NCI-H2107 treated with DMSO at 0.1 percent for 48 hours (cell line): ENCODE results near the gene OR2D3.
"Not testable (repeated sequence)": the region's sequence is repeated elsewhere in the genome, so short reads cannot be mapped to it uniquely, and the experiment has no call there.

Experiments used
- DNase-seq: peaks from one replicate; lab custom pipeline; 2025; ENCODE audit not compliant: unreplicated experiment; lab: John Stamatoyannopoulos, UW

OR2D3 gene

DNA sequence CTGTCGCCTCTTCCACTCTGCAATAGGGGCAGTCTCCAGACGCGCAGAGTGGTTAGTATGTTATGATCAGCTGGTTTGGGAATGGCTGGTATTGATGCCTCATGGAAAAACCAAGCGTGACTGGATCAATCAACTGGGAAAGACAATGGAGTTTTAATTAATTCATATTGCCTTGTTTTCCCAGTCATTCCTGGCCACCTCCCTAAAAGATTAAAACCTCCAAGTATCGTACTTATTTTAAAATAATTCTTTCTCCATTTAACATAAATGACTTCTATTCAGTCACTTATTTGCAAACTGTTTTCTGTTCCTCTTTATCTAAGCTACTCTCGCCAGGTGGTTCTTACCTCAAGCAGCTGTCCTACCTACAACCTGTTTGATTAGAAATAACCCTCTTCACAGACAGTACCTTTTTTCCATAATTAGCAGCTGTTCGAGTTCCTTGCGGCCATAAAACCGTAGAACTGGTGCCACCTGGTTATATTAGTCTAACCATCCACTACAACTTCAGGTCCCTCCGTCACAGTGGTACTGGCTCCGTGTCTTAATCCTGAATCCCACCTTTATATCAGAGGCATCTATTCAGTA lies 6.3 kb downstream of the OR2D3 start:
- peak; percentile 63 for DNase-seq

DNA sequence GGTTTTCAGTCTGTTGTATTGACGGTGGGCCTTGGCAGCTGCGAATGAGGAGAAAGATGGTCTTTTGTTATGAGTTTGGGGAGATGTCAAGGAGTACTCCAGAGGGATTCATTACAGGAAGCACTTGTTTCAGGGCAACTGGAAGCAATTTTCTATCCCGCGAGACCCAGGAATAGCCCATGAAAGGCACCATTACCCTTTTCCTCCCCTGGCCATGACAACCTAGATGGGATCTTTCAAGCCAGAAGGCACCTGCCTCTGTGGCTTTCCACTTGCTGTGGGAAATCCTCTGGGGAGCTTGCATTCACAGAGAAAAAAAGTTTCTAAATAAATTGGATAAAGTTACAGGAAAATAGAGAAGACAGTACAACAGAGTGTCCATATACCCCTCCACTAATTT lies 8.1 kb downstream of the OR2D3 start:
- DNase-seq, result peak; percentile 51

DNA sequence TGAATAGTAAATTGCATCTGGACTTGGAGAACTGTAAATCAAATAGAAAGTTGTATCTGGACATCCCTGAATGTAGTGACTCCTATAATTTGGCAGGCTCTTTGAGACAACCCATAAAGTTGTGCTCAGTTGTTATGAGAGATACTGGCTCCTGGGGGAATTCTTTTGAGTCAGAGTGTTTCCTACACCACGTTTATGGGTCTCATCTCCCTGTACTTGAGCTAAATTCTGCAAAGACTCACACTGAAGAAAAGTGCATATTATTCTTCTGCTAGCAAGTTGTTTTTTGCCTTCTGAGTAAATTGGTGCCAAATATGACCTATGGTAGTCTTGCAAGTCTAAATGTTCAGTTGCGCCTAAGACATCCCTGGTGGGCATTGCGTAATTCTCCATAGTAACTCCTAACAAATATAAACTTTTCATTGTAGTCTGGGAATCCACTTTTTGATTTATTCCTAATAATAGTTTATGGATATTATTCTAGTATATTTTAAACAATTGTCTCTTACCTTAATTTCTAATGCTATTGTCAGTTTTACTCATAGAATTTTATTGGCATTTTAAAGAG lies 10.4 kb downstream of the OR2D3 start:
- no peak for DNase-seq

DNA sequence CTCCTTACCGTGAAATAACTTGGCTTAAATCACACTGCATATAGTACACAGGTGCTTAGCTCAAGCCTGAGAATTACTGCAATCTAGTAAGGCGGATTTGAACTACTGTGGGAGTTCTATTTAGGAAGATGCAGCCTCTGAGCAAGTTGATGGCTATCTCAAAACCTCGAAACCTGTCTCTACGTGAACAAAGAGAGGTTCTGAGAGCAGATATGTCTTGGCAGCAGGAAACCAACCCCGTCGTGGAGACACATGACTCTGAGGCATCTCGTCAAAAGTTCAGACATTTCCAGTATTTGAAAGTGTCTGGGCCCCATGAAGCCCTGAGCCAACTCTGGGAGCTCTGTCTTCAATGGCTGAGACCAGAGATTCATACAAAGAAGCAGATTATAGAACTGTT lies 11.3 kb downstream of the OR2D3 start:
- DNase-seq, result no peak

DNA sequence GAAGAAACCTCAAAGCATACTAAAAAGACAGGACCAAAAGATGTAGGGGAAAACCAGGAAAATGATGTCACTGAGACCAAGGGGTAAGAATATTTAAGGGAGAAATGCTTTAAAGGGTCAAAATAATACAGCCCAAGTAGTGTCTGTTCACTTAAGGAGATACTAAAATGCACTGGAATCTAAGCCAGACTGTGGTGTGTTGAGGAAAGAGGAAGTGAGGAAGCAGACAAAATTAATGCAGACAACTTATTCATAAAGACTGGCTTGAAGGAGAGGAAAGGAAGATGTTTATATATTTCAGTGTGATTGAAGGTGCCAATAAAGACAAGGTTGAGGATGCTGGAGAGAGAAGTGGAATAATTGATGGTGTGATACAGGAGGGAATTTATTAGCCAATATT lies 21.2 kb downstream of the OR2D3 start:
- no peak for DNase-seq

DNA sequence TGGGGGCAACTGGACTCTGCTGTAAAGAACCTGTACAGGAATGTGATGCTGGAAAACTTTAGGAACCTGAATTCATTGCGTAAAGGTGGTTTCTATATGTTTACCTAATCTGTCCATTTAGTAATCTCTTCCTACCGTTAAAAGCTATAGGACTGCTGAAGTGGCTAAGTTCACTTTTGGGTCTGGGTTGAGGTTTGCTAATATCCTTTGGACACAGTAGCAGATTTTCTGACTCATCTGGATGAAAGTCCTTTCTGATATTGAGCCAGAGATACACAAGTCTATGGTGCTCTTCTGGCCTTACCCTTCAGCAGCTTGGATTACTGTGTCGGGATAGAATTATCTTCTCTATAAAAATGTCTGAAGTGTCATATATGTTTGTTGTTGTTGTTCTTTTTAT lies 22.3 kb downstream of the OR2D3 start:
- DNase-seq, result no peak

DNA sequence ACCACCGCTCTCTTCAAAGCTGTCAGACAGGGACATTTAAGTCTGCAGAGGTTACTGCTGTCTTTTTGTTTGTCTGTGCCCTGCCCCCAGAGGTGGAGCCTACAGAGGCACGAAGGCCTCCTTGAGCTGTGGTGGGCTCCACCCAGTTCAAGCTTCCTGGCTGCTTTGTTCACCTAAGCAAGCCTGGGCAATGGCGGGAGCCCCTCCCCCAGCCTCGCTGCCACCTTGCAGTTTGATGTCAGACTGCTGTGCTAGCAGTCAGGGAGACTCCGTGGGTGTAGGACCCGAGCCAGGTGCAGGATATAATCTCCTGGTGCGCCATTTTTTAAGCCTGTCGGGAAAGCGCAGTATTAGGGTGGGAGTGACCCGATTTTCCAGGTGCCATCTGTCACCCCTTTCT lies 33.4 kb downstream of the OR2D3 start:
- not testable (repeated sequence) for DNase-seq

DNA sequence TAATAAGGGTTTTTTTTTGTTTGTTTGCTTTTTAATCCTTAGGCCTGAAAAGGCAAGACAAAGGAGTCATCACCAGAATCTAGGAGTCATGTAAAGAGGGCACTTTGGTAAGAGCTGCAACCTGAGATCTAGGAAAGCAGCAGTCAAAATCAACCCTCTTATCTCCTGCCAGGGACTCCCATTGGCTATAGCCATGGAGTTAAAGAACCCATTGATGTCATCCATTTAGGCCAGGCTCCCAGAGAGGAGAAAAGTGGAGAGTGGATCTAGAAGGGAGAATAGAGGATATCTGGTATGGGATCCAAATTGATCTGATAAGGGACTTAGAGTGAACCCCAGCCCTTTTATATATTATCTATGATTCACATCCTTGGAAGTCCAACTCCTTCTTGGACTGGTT lies 41.3 kb downstream of the OR2D3 start:
- DNase-seq, result peak; percentile 15

DNA sequence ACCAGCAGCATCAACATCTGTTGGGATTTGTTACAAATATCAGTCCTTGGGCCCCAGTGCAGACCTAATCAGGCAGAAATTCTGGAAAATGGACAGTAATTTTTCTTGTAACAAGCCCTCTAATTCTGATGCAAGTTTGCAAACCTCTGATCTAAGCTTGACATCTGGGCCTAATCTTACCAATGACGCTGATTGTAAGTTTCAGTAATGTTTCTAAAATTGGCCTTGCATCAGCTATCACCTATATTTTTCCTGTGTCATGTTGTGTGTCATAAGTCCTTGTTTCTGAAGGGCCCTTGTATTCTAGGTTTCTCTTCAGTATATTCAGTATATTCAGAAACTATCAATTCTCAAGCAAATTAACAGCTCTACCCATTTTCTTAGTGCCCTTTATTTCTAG lies 41.9 kb downstream of the OR2D3 start:
- no peak for DNase-seq

DNA sequence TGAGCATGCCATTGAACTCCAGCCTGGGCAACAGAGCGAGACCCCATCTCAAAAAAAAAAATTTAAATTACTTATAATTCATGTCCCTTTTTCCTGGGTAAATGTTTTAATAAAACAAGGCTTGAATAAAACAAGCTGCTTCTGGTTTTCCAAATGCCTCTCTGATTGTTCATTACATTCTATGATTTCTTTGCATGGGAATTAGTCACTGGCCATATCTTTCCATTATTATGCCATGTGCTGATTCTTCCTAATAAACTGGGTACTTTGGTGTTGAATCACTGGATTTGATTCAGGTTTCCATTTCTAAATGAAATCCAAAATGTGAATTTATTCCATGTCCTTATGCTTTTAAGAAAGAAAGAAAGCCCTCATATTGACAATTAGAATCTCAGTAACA lies 48.0 kb downstream of the OR2D3 start:
- no peak for DNase-seq

DNA sequence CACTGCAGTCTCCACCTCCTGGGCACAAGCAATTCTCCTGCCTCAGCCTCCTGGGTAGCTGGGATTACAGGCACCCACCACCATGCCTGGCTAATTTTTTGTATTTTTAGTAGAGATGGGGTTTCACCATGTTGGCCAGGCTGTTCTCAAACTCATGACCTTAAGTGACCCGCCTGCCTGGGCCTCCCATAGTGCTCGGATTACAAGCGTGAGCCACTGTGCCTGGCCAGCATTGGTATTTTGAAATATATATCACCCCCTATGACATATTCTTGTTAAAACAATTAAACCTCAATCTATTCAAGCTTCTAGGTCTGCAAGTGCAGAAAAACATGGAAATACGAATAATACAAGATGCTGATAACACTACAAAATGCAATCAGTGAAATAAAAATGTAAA lies 49.1 kb downstream of the OR2D3 start:
- not testable (repeated sequence) for DNase-seq
